H1 (cell line): ENCODE results near the gene UIMC1. TPM values are rescaled to one million over a fixed set of nuclear protein-coding genes. Genes with fewer than 3 reads are reported as not detected.

Source experiments
- CTCF ChIA-PET: fragments of 300-600 bp; sonication (Branson Sonifier 250); formaldehyde crosslinking; loops from one replicate; lab custom pipeline; 2021; ENCODE audit not compliant: partially characterized antibody; lab: Charles Lee
- POLR2A ChIA-PET: fragments of 300-600 bp; sonication (Branson Sonifier 250); formaldehyde crosslinking; loops from one replicate; lab custom pipeline; 2021; ENCODE audit warnings: inconsistent platforms; ENCODE audit not compliant: partially characterized antibody; lab: Charles Lee
- DNase-seq, 2 experiments: peaks; one replicate each; pipeline versions ENCODE4 v3.0.0 to v3.0.0-alpha.2; 2010 to 2022; ENCODE audit warnings: low spot score in 2 of 2, low read depth in 1 of 2, mixed read lengths in 1 of 2
- FAIRE-seq: peaks from 2 replicates; lab custom pipeline; 2011; peaks lifted over from hg19 to GRCh38; lab: Jason Lieb, UNC
- H2AFZ ChIP-seq: 2 replicates; pipeline ENCODE4 v1.8.1; 2012; ENCODE audit warnings: low read length, inconsistent platforms
- H2AK5ac ChIP-seq: 2 replicates; pipeline ENCODE4 v1.6.1; 2013; ENCODE audit warnings: low read depth, low read length
- H2BK120ac ChIP-seq: replicated peaks from 2 replicates; pipeline ENCODE3; 2013; ENCODE audit warnings: low read depth, low read length, inconsistent platforms
- H2BK12ac ChIP-seq: 2 replicates; pipeline ENCODE4 v1.6.1; 2013; ENCODE audit warnings: low read depth, low read length
- H2BK15ac ChIP-seq: 2 replicates; pipeline ENCODE4 v1.6.1; 2013; ENCODE audit warnings: low read length
- H2BK20ac ChIP-seq: 2 replicates; pipeline ENCODE4 v1.6.1; 2013; ENCODE audit warnings: low read length
- H2BK5ac ChIP-seq: 2 replicates; pipeline ENCODE4 v1.6.1; 2013; ENCODE audit warnings: low read depth, low read length
- H3K14ac ChIP-seq: 2 replicates; pipeline ENCODE4 v1.6.1; 2013; ENCODE audit warnings: inconsistent platforms; ENCODE audit not compliant: insufficient read length
- H3K18ac ChIP-seq: 2 replicates; pipeline ENCODE4 v1.6.1; 2013; ENCODE audit warnings: low read length; ENCODE audit errors: extremely low read depth
- H3K23ac ChIP-seq: 2 replicates; pipeline ENCODE4 v1.6.1; 2013; ENCODE audit warnings: inconsistent platforms; ENCODE audit not compliant: insufficient read length
- H3K23me2 ChIP-seq: 2 replicates; pipeline ENCODE4 v1.6.1; 2013; ENCODE audit warnings: low read depth, low read length
- H3K27ac ChIP-seq: 2 replicates; pipeline ENCODE4 v1.6.1; 2011; ENCODE audit warnings: low read depth, low read length, inconsistent platforms
- H3K27me3 ChIP-seq, 4 experiments: replicated peaks in 1 of 4; 1 replicate in 1 of 4; 2 replicates in 3 of 4; pipeline versions ENCODE4 v1.6.1 to v1.8.1; 2011 to 2013; ENCODE audit warnings: low read length in 3 of 4, mild to moderate bottlenecking in 3 of 4, inconsistent platforms in 2 of 4, mixed read lengths in 2 of 4, moderate library complexity in 1 of 4; ENCODE audit not compliant: control insufficient read depth in 3 of 4, insufficient read depth in 3 of 4; ENCODE audit errors: extremely low read depth in 1 of 4
- H3K36me3 ChIP-seq, 4 experiments: 2 replicates each; pipeline versions ENCODE4 v1.6.1 to v1.8.1; 2011 to 2013; ENCODE audit warnings: mild to moderate bottlenecking in 4 of 4, low read length in 3 of 4, moderate library complexity in 2 of 4, control low read depth in 1 of 4, inconsistent platforms in 1 of 4; ENCODE audit not compliant: insufficient read depth in 4 of 4, control insufficient read depth in 2 of 4
- H3K4ac ChIP-seq: replicated peaks from 2 replicates; pipeline ENCODE3; 2013; ENCODE audit warnings: low read length, low read depth, mixed read lengths, inconsistent platforms; ENCODE audit not compliant: insufficient read length
- H3K4me1 ChIP-seq, 4 experiments: replicated peaks in 1 of 4; 1 replicate in 1 of 4; 2 replicates in 3 of 4; pipeline versions ENCODE4 v1.6.1 to v1.8.1; 2011 to 2013; ENCODE audit warnings: low read length in 3 of 4, inconsistent platforms in 2 of 4, mixed read lengths in 1 of 4; ENCODE audit not compliant: insufficient read depth in 4 of 4, control insufficient read depth in 3 of 4
- H3K4me2 ChIP-seq, 2 experiments: 2 replicates each; pipeline versions ENCODE4 v1.6.1 to v1.8.1; 2011 to 2013; ENCODE audit warnings: low read depth in 2 of 2, low read length in 2 of 2, control low read depth in 1 of 2, inconsistent platforms in 1 of 2, mild to moderate bottlenecking in 1 of 2; ENCODE audit not compliant: insufficient read depth in 1 of 2
- H3K4me3 ChIP-seq, 4 experiments: fragments of 200-600, 300-600 bp in 1 of 4; sonication (generic), shearing (Covaris generic), sonication (Bioruptor Twin) in 1 of 4; 2 replicates each; pipeline versions ENCODE4 v1.5.1 to v1.8.1; 2011 to 2016; ENCODE audit warnings: low read length in 4 of 4, low read depth in 3 of 4, control low read depth in 2 of 4, inconsistent platforms in 2 of 4, mild to moderate bottlenecking in 2 of 4, mixed read lengths in 1 of 4, moderate library complexity in 1 of 4; ENCODE audit not compliant: insufficient read depth in 2 of 4; ENCODE audit errors: extremely low read depth in 1 of 4
- H3K56ac ChIP-seq: replicated peaks from 2 replicates; pipeline ENCODE3; 2013; ENCODE audit warnings: low read depth, mild to moderate bottlenecking, mixed read lengths, low read length, inconsistent platforms; ENCODE audit not compliant: insufficient read length
- H3K79me1 ChIP-seq: 2 replicates; pipeline ENCODE4 v1.6.1; 2013; ENCODE audit warnings: low read depth, low read length, control low read depth
- H3K79me2 ChIP-seq, 2 experiments: 2 replicates each; pipeline versions ENCODE4 v1.6.1 to v1.8.1; 2012 to 2013; ENCODE audit warnings: low read length in 2 of 2, mild to moderate bottlenecking in 2 of 2, inconsistent platforms in 1 of 2; ENCODE audit not compliant: insufficient read depth in 2 of 2, control insufficient read depth in 1 of 2
- H3K9ac ChIP-seq, 4 experiments: replicated peaks in 1 of 4; 1 replicate in 1 of 4; 2 replicates in 3 of 4; pipeline versions ENCODE4 v1.6.1 to v1.8.1; 2011 to 2013; ENCODE audit warnings: low read depth in 3 of 4, low read length in 3 of 4, control low read depth in 2 of 4, mild to moderate bottlenecking in 2 of 4, moderate library complexity in 2 of 4, inconsistent platforms in 1 of 4; ENCODE audit errors: extremely low read depth in 1 of 4
- H3K9me3 ChIP-seq, 2 experiments: 2 replicates each; pipeline versions ENCODE4 v1.6.1 to v1.8.1; 2012 to 2013; ENCODE audit warnings: mild to moderate bottlenecking in 2 of 2, moderate library complexity in 2 of 2, control low read depth in 1 of 2, inconsistent platforms in 1 of 2, low read depth in 1 of 2, low read length in 1 of 2, mixed read lengths in 1 of 2; ENCODE audit not compliant: insufficient read depth in 2 of 2
- H4K20me1 ChIP-seq, 2 experiments: replicated peaks in 1 of 2; 2 replicates each; pipeline versions ENCODE3 to v1.8.1; 2011 to 2013; ENCODE audit warnings: inconsistent platforms in 2 of 2, low read length in 2 of 2, mild to moderate bottlenecking in 1 of 2; ENCODE audit not compliant: insufficient read depth in 2 of 2, control insufficient read depth in 1 of 2
- H4K5ac ChIP-seq: 2 replicates; pipeline ENCODE4 v1.6.1; 2013; ENCODE audit warnings: low read length, low read depth, mixed read lengths, inconsistent platforms; ENCODE audit not compliant: insufficient read length
- H4K8ac ChIP-seq: 2 replicates; pipeline ENCODE4 v1.8.0; 2013; ENCODE audit warnings: mild to moderate bottlenecking, moderate library complexity, low read length, inconsistent platforms; ENCODE audit not compliant: insufficient read depth; ENCODE audit errors: extremely low read depth
- H4K91ac ChIP-seq: replicated peaks from 2 replicates; pipeline ENCODE3; 2013; ENCODE audit warnings: low read length, mixed read lengths, inconsistent platforms; ENCODE audit not compliant: insufficient read length
- CTBP2 ChIP-seq: IDR thresholded peaks from 2 replicates; pipeline ENCODE4 v1.7.0; 2011; ENCODE audit warnings: borderline replicate concordance, mild to moderate bottlenecking, moderate library complexity, mixed read lengths, low read length; ENCODE audit not compliant: insufficient read depth, insufficient read length
- KDM4A ChIP-seq: IDR thresholded peaks from one replicate; pipeline ENCODE4 v1.7.1; 2012; ENCODE audit warnings: low read depth, mild to moderate bottlenecking, moderate library complexity, low read length, inconsistent platforms; ENCODE audit not compliant: severe bottlenecking
- PHF8 ChIP-seq: fragments of 200-600 bp; sonication (generic); conservative IDR thresholded peaks from 2 replicates; pipeline ENCODE4 v1.7.1; 2012; ENCODE audit warnings: low read depth, mild to moderate bottlenecking, inconsistent platforms, low read length, moderate library complexity
- RFX5 ChIP-seq: IDR thresholded peaks from 2 replicates; pipeline ENCODE4 v1.6.1; 2011; ENCODE audit warnings: low read depth, low read length, improper control_type of control experiment, borderline replicate concordance
- SIN3A ChIP-seq, 2 experiments: IDR thresholded peaks in 1 of 2; conservative IDR thresholded peaks in 1 of 2; 2 replicates each; pipeline ENCODE4 v1.6.1; 2011 to 2012; ENCODE audit warnings: low read length in 2 of 2, improper control_type of control experiment in 1 of 2, low read depth in 1 of 2, mild to moderate bottlenecking in 1 of 2
- polyA plus RNA-seq, 7 experiments: library from polyadenylated mRNA; depleted of rRNA in 3 of 7; stranded (reverse) in 5 of 7; unstranded in 2 of 7; fragments of >200 nt in 5 of 7; fragments of 200-250 nt in 2 of 7; gene quantifications; 1 replicate in 5 of 7; 2 replicates in 1 of 7; 4 replicates in 1 of 7; pipeline versions ENCODE4 v1.2.1 to v1.2.3, GENCODE V29; 2011 to 2013; ENCODE audit warnings: missing spikeins in 2 of 7, mixed read lengths in 2 of 7
- total RNA-seq: library from RNA; stranded (reverse); fragmentation: NEBNext Ultra II Directional; extraction: Animal tissue kit (Norgen Biotek cat#: 25700); gene quantifications from 2 replicates; pipeline ENCODE4 v1.2.1, GENCODE V29; 2021
- TF ChIP-seq, protein P1 (sequence below), 3 experiments: IDR thresholded peaks; 1 replicate in 2 of 3; 2 replicates in 1 of 3; pipeline versions ENCODE4 v1.5.1 to v1.6.1; 2011; ENCODE audit warnings: low read length in 3 of 3, mild to moderate bottlenecking in 3 of 3, inconsistent platforms in 2 of 3, low read depth in 1 of 3, moderate library complexity in 1 of 3; ENCODE audit not compliant: insufficient read depth in 1 of 3; ENCODE audit errors: control extremely low read depth in 1 of 3

Gene UIMC1
- total and polyA plus RNA-seq, 2 of the 8 experiments (the other 6 are each of a cell fraction or from before 2014, with no cell fraction given) = 12.8 to 43.7 TPM

DNA sequence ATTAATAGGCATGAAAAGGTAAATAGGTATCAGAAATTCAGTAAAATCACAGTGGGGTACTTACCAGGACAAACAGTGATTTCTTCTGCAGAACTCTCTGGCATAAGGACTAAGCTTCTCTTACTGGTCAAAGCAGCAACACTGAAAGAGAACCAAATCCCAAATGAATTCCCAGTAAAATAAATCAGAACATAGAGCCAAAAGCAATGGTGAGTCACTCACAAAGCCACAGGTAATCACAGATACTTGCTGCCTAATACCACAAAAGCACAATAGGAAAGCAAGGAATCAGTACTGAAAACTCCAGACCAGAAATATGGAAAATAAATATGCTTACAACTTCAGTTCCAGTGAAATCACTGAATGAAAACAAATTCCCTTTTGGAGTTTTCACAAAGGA lies 50.7 kb downstream of the UIMC1 start:
- Histone ChIP-seq H3K27me3 (no peaks in the 10 kb centered on the region), H3K18ac (no peak overlapping the region), H3K27ac (no peak overlapping the region), H2BK12ac (no peak overlapping the region), H2BK20ac (no peak overlapping the region), H4K91ac (no peak overlapping the region), H2AFZ (no peak overlapping the region), H2BK5ac (no peak overlapping the region), H2BK120ac (no peak overlapping the region), H3K4me2 (no peak overlapping the region), H4K5ac (no peak overlapping the region), H3K23me2 (no peaks in the 10 kb centered on the region), H4K20me1 (no peaks in the 10 kb centered on the region), H3K23ac (no peak overlapping the region), H3K36me3 (peaks cover 0 to 40% (median 7%) of the 10 kb centered on the region in 4 experiments; a peak in 6 of 8 replicates), H3K79me1 (no peaks in the 10 kb centered on the region; the same call in 1 of the 2 replicates), H3K9ac (no peak overlapping the region; a peak in 1 of 7 replicates), H3K4me3 (no peak overlapping the region), H3K79me2 (no peaks in the 10 kb centered on the region), H3K9me3 (no peaks in the 10 kb centered on the region; a peak in 1 of 4 replicates), H3K4me1 (no peaks in the 10 kb centered on the region), H4K8ac (no peak overlapping the region), H3K4ac (no peak overlapping the region), H3K14ac (no peak overlapping the region), H2AK5ac (no peak overlapping the region), H3K56ac (no peak overlapping the region), H2BK15ac (no peak overlapping the region)
- CTCF ChIA-PET = interaction anchor here (1.3 kb wide), 1 partner anchor 291 kb away, joined by 3 read pairs; no protein-coding TSS in a partner anchor
- TF ChIP-seq, protein P1, sequence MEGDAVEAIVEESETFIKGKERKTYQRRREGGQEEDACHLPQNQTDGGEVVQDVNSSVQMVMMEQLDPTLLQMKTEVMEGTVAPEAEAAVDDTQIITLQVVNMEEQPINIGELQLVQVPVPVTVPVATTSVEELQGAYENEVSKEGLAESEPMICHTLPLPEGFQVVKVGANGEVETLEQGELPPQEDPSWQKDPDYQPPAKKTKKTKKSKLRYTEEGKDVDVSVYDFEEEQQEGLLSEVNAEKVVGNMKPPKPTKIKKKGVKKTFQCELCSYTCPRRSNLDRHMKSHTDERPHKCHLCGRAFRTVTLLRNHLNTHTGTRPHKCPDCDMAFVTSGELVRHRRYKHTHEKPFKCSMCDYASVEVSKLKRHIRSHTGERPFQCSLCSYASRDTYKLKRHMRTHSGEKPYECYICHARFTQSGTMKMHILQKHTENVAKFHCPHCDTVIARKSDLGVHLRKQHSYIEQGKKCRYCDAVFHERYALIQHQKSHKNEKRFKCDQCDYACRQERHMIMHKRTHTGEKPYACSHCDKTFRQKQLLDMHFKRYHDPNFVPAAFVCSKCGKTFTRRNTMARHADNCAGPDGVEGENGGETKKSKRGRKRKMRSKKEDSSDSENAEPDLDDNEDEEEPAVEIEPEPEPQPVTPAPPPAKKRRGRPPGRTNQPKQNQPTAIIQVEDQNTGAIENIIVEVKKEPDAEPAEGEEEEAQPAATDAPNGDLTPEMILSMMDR (IDR thresholded peaks at IDR 0.05; ENCODE audit: control extremely low read depth in 1 of 3, insufficient read depth in 1 of 3, low read depth in 1 of 3, low read length in 3 of 3) = no peak
- TF ChIP-seq PHF8 (no peak), RFX5 (no peak), SIN3A (conservative IDR thresholded peaks at IDR 0.05 in 1 of 2, IDR thresholded peaks at IDR 0.05 in 1 of 2; ENCODE audit: low read depth in 1 of 2, low read length in 2 of 2) (no peak), CTBP2 (no peak), KDM4A (no peak)
- no peak for FAIRE-seq
- POLR2A ChIA-PET = no interaction called here
- DNase-seq = no peak
